Stimulated activated CD8-positive, alpha-beta memory T cell treated with anti-CD3 and anti-CD28 coated beads, Interleukin-4, amount 100 ng/mL, for 4 hours (primary cell): ENCODE data around the gene ARMC6.
A peak's percentile ranks its signal among the peaks of the same experiment; 100 is the strongest.

Experiments
- DNase-seq, 2 donors: peaks; one replicate each; pipeline ENCODE4 v3.0.0-alpha.2; 2020; ENCODE audit warnings: low read depth in 2 of 2, low spot score in 1 of 2

The ARMC6 gene

DNA sequence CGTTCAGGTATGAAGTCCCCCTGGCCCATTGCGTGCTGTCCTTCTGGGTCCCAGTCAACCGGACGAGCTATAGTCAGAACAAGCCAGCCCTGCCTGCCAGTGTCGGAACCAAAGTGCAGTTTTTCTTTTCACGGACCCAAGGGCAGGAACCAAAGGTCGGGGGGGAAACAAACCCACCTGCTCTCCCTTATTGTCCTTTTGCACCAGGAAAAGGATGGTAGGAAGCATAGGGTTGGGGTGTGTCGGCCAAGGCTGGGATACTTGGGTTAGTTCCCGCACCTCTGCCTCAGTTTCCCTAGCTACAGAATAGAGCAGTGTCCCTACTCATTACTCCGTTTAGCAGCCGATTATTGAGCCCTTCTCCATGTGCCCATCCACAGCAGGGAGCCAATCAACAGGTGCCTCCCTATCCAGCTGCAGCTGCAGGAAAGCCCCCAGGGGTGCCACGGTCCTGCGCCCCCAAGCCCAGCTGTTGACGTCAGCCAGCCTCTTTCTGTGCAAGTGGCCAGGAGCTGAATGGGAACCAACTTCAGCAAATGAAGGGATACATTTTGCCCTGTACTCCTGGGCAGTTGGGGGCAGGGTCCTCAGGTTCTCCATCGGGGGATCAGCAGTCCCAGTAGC, 21.0 kb downstream of the ARMC6 start:
- no peak for DNase-seq

DNA sequence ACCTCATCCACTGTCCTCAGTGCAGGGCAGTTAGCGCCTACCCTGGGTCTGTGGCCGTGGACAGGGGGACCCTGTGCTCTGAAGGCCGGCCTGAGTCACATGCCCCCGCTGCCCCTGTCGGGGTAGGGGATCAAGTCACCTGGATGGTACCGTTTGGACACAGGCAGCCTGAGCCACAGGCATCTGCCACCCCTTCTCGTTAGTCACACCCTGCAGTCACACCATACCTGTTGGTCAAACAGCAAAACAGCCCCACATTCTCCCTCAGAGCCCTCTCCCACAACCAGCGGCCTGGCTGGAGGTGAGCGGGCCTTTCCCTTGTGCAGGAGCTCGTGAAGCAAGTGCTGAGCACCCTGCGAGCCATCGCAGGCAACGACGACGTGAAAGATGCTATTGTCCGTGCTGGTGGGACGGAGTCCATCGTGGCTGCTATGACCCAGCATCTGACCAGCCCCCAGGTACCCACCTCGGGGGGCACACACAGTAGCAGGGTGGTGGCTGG, 21.6 kb downstream of the ARMC6 start:
- no peak for DNase-seq

DNA sequence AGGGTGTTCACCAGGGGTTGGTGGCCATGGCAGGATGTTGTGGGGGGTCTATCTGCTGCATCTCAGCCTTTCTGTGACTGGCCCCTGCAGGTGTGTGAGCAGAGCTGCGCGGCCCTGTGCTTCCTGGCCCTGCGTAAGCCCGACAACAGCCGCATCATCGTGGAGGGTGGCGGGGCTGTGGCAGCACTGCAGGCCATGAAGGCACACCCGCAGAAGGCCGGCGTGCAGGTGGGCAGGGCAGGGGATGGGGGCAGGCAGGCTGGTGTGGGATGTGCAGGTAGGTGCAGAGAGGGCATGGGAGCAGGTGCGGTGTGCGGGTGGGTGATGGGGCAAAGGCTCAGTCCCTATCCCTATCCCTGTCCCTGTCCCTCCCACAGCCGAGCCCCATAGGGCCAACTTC, 22.3 kb downstream of the ARMC6 start:
- no peak for DNase-seq

DNA sequence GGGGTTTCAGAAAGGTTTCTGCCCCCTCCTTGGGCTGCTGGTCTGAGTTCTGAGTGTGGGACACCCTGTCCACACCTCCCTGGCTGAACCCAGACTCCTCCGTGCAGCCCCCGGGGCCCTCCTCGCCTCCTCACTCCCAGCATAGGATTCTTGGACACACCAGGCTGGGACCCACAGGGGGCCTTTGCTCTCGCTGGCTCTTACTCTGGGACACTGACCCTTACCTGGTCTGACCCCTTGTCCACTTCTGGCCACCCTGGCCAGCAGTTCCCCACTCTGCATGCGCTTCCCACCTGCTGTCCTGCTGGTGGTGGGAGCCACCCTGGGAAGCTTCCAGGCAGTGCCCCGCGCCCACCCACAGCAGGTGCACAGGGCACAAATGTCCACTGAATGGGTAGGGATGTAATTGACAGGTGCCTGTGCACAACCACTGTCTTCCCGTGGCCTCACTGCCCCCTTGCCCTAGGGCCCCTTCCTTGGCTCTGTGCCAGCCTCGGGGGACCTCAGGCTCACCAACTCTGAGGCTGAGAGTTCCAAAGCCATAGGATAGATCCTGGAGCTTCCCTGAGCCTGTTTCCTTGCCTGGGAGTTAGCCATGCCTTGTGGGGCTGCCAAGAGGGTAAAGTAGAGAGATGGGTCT, 23.4 kb downstream of the ARMC6 start:
- DNase-seq = no peak

DNA sequence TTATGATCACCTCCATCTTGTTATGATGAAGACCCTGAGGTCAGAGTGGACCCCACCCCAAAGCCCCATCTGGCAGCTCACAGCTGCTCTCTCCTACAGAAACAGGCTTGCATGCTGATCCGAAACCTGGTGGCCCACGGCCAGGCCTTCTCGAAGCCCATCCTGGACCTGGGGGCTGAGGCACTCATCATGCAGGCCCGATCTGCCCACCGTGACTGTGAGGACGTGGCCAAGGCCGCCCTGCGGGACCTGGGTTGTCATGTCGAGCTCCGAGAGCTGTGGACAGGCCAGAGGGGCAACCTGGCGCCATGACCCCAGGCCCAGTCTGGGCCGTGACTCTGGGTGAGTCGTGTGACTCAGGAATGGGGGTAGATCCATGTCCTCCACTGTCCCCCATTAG, 23.9 kb downstream of the ARMC6 start:
- no peak for DNase-seq

DNA sequence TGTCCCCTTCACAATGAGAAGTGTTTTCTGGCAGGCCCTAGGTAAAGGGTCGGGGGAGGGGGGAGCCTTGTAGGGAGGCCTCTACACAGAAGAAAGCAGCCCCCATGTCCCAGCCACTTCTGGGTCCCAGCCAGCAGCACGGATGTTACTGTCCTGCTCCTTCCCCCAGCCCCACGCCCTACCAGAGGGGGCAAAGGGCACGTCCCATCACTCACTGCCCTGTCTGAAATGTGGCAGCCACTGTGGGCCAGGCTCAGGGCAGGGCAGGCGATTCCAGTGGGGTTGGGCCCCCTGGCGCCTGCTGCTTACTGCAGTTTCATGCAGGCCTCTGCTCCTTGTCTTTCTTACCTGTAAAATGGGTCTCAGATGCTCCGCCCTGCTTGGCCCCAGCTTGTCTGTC, 24.3 kb downstream of the ARMC6 start:
- DNase-seq = no peak

DNA sequence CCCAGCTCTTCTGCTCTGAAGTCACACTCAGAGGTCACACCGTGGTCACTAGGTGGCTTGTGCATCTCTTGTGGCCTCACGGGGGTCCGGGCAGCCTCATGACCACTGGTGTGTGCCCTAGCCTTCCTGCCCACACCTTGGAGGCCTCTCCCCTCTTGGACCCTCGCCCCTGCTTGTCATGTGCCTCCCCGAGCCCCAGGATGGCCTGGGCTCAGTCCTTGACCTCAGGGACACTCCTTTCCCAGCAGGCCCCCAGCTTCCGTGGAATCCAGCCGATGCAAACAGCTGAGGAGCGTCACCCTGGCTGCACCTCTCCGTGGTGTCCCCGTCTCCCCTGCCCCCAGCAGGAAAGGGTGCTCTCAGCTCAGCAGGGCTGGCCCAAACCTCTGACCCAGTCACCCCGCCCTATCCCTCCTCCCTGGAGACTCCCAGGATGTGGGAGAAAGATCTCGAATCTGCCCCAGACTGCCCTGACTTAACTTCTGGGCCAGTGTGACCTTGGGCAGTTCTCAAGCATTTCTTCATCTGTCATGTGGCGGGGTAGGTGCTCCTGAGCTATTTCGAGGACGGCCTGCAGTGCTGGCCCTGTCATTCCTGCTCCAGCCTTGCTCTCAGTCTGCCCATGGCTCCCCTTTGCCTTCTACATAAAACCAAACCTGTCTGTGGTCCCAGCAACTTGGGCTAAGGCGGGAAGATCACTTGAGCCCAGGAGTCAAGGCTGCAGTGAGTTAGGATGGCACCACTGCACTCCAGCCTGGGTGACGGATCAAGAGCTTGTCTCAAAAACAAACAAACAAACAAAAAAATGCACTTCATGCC, 25.8 kb downstream of the ARMC6 start:
- no peak for DNase-seq

DNA sequence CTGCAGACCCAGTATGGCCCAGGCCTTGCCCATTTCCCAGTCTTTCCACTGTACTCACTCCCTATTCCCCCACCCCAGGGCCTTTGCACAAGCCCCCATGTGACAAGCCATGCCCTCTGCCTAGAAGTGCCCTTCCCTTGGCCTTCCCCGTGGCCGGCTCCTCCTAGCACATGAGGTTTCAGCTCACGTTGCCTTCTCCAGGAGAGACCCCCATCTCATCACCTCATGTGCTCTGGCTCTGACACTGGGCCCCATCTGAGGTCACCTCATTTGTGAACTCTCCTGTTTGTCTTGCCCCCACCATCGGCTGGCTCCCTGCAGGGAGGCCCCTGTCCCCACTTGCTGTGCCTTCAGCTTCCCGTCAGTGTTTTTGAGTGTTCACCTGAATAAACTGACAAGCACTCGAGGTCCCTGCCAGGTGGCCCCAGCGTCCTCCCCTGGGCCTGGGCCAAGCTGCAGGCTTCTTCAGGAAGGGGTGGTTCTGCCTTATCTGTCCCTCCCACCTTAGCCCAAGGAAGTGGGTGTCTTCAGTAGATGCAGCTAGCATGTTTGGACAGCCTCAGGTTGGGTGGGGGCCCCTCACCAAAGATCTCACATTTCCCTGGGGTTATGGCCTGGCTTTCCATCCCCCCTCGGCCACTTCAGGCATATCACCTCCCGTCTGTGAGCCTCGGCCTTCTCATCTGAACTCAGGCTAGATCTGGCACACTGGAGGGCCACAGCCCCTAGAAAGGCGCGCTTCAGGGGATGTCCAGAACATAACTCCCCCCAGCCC, 26.6 kb downstream of the ARMC6 start:
- no peak for DNase-seq

DNA sequence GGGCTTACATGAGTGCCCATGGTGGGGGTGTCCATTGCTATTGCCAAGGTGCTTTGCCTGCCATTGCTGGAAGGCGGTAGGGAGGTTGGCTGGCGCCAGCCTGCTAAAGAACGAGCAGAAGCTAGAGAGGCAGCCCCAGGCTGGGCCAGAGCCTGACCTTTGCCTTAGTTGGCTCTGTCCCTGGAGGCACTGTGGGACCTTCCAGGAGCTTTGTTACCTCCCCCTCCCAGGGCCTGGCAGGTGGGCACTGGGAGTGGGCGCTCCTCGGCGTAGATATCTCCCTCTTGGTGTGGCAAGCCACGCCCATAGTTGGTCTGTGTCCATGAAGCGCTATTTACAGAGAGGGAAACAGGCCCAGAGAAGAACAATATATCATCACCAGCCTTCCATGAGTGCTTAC, 28.1 kb downstream of the ARMC6 start:
- DNase-seq = no peak

DNA sequence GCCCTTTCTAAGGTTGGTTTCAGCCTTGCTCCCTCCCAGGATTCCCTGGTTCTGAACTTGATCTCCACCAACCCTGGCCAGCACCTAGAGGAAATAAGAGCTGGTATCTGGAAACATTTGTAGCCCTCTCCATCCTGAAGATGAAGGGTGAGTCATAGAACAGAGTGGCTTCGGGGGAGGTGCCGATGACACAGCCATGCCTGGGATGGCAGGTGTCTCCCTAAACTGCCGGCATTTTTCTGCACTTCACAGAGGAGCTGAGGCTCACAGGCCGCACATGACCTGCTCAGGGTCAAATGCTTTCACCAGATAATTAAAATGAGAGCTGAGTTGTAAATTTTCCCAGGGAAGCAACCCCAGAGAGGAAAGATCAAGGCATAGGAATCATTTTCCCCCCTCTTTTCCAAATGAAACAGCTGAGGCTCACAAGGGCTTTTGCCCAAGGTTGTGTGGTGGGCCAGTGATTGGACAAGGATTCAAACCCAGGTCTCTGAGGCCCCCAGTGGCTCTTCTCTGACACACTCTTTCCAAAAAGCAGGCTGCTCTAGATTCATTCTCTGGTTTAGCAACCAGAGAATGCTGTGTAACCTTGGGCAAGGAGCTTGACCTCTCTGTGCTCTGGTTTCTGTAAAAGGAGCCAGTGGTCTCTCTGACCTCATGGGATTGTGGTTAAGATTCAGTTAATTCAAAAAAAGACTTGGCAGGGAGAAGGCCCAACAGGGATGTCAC, 29.2 kb downstream of the ARMC6 start:
- DNase-seq = no peak

DNA sequence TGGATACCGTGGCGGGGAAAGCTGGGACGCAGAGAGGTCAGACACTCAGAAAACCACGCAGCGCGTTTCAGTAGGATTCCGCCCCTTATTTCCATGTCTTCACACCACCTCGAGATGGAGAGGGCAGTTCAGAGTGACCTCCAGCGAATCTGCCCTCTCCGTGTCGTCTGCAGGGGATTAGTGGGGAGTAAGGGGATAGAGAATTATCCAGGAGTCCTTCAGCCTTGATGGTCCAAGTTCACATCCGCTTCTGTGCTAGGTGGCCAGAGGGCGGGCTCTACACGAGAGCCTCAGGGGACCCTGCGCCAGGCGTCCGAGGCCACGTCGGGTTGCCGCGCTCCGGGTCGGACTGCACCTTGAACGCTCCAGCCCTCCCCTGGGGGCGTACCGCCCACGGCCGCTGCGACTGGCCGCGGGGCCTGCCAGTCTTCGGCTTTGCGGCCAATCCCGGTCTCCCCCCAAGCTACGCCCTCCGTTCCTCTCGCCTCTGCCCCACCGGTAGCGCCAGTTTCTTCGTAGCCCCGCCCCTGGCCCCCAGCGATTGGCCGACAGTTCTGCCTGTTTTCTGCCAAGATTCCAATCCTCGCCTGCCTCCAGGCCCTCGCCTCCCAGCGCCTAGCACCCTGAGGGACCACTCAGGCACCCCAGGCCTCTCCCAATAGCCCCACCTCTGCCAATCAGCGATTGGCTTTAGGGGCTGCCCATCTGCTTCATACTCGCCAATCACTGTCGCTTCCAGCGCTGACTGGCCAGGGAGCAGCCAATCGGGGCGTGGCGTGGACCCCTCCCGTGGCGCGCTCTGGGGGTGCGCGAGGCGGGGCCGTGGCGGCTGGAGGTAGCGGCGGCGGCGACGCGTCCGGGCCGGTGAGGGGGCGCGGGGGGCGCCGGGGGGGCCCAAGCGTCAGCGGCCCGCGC, 30.0 kb downstream of the ARMC6 start, which contains the start of gene SLC25A42:
SLC25A42 (plus strand) TSS at position 812 of the 915 bp plus-strand sequence. CDS start 32,131 bp downstream, outside the sequence.
- DNase-seq = peak; percentile 96 to 99

DNA sequence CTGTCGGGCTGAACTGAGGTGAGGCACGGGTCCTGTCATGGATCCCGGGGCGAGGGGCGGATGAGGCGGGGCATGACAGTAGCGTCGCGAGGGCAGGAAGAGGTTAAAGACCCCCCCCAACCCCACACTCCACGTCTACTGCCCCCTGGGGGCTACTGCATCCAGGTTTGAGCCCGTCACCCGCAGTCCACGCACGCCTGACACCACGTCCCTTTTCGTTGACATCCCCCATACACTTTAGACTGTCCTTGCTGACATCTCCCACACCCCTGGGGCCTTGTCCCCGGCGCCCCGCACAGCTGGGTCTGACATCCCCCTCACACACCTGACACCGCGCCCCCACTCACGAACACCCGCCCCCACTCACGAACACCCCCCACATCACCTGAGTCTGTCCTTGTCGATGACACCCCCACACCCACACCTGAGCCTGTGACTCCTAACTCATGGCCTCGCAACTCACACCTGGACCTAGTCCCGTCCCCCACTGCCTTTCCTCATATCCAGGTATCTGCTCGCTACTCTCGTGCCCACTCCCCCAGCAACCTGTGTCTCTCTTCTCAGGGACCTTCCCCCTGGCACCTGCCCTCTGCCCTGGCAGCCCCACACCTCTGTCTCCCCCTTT, 30.8 kb downstream of the ARMC6 start:
- DNase-seq = no peak

DNA sequence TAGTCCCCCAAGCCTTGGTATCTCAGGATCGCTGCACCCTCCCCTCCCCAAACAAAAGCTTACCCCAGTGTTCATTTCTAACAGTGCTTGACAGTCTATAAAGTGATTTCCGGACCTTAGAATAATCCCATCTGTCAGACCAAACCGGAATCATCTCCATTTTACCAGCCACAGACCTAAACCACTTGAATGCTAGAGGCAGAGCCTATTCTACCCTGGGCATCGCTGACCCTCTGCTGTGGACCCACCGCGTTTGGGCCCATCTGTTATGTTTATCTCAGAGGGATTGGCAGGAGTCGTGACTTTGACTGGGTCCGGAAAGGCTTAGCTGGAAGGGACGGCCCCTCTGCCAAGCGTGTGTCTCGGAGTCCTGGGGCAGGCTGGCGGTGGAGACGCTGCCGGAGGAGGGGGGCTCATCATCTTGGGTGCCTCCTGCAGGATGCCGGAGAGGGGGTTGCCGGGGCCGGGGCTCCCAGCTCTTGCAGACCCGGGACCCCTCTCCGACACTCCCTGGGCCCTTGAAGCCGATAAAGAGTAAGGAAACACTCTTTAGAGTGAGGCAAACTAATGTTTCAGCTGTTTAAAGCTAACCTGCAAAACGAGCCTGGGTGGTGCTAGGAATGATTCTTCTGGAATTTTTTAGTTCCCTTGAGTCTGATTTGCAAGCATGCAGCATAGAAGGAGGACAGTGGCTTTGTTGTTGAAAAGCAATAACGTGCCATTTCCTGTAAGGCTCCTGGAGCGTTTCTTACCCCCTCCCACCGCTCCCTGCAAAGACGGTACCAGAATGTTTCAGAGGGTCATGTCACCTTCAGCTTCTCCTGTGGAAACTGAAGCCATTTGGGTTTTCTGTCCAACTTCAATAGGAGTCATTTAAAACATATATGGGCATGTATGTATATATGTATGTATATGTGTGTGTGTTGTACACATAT, 31.7 kb downstream of the ARMC6 start:
- no peak for DNase-seq

DNA sequence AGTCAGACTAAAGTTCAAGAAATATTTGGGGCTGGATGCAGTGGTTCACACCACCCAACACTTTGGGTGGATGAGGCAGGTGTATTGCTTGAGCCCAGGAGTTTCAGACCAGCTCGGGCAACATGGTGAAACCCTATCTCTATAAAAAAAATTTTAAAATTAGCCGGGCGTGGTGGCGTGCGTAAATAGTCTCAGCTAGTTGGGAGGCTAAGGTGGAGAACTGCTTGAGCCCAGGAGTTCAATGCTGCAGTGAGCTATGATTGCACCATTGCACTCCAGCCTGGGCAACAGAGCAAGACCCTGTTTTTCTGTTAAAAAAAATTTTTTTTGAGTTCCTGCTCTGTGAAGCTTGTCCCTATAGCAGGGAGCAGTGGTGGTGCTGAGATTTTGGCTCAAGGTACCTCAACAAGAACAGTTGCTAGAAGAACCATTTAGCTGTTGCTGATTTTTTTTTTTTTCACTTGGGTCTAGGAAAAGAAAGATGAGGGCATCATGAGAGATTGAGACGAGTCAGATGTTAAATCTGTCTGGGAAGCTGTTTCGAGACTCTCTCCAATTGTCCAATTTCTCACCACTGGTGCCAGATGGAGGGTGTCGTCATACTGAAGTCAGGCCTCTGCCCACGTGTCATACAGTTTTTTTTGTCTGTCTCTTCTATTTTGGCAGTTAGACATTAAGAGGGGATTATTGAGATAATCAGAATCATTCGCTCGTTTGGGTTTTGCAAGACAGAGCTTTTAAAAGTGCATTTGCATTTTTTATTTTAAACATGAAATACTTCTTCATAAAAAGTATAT, 34.1 kb downstream of the ARMC6 start:
- no peak for DNase-seq

DNA sequence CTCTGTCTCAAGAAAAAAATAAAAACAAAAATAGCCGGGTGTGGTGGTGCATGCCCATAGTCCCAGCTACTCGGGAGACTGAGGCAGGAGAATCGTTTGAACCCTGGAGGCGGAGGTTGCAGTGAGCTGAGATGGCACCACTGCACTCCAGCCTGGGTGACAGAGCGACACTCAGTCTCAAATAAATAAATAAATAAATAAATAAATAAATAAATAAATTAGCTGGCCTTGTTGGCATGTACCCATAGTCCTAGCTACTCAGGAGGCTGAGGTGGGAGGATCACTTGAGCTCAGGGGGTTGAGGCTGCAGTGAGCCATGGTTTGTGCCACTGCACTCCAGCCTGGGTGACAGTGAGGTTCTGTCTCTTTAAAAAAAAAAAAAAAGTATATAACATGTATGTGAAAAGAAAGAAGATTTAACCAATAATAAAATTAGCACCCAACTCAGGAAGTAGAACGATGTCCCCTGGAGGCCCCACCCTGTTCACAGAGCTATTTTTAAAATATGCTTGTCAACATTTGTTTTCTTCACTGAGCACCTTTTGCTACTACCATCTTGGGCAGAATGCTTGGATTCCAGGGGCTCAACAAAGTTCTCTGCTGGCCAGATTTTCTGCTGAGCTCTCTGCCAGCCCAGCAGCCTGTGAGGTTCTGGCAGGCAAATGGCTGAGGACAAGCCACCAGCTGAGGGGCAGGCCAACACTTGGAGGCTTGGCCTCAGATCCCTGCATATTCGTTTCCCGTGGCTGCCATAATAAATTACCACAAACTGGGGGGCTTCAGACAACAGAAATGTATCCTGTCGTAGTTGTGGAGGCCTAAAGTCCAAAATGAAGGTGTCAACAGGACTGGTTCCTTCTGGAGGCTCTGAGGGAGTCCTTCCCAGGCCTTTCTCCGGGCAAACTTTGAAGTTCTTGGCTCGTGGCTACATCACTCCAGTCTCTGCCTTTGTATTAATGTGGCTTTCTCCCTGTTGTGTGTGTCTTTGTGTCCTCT, 35.6 kb downstream of the ARMC6 start:
- no peak for DNase-seq

DNA sequence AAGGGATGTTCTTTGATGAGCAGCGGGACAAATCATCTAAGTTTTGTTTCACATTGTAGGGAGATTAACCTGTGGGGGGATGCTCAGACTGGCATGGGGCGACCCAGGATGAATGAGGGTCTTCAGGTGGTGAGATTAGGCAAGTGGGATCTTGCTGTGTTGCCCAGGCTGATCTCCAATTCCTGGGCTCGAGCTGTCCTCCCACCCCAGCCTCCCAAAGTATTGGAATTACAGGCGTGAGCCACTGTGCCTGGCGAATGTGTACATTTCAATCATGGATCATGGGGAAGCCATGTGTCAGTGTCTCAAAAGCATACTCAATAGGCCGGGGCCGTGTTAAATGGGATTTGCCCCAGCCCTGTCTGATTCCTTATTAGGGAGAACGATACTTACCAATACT, 38.5 kb downstream of the ARMC6 start:
- DNase-seq = no peak
